HG02642 (cell line): Measurements from ENCODE around the gene CST6.

Source experiments
- ATAC-seq: cut with Tn5 transposase; IDR thresholded peaks from one replicate; pipeline ENCODE4 v1.9.1; 2021; ENCODE audit warnings: mild to moderate bottlenecking; ENCODE audit not compliant: unreplicated experiment, poor library complexity

Gene CST6

GRCh38 chr11:66011785-66012303 lies at the start of gene CST6:
Gene CST6 (plus strand): TSS chr11:66012008. CDS start chr11:66012045, 37 bp downstream.
- ATAC-seq, result no peak

- ATAC-seq, result no peak
Observed at GRCh38 chr11:65962141-65962564, 49.7 kb upstream of the CST6 start.

- ATAC-seq, result no peak
Observed at GRCh38 chr11:65964906-65965305, 46.9 kb upstream of the CST6 start.

- no peak for ATAC-seq
Observed at GRCh38 chr11:65965986-65966762, 45.6 kb upstream of the CST6 start.

- ATAC-seq, result no peak
Observed at GRCh38 chr11:65967329-65967934, 44.4 kb upstream of the CST6 start.

- ATAC-seq, result no peak
Observed at GRCh38 chr11:65968600-65969482, 43.0 kb upstream of the CST6 start.

GRCh38 chr11:65972116-65972515 lies 39.7 kb upstream of the CST6 start:
- no peak for ATAC-seq

- ATAC-seq, result no peak
Observed at GRCh38 chr11:65973439-65974110, 38.2 kb upstream of the CST6 start.

- ATAC-seq, result no peak
Observed at GRCh38 chr11:65975771-65976170, 36.0 kb upstream of the CST6 start.

- ATAC-seq, result no peak
Observed at GRCh38 chr11:65976216-65977176, 35.3 kb upstream of the CST6 start.

- no peak for ATAC-seq
Observed at GRCh38 chr11:65977621-65978390, 34.0 kb upstream of the CST6 start.

GRCh38 chr11:65978391-65979238 lies 33.2 kb upstream of the CST6 start:
- ATAC-seq, result no peak

- no peak for ATAC-seq
Observed at GRCh38 chr11:65979261-65979759, 32.5 kb upstream of the CST6 start.

- no peak for ATAC-seq
Observed at GRCh38 chr11:65981101-65981740, 30.6 kb upstream of the CST6 start.

- no peak for ATAC-seq
Observed at GRCh38 chr11:65981972-65982823, 29.6 kb upstream of the CST6 start.
